GM06990 (cell line): ENCODE measurements around the gene MAP3K8.

Experiments
- DNase-seq: peaks from one replicate; pipeline ENCODE4 v3.0.0-alpha.2; 2011; ENCODE audit not compliant: insufficient read length; ENCODE audit errors: extremely low read depth
- H3K27me3 ChIP-seq: replicated peaks from 2 replicates; pipeline ENCODE4 v1.6.0; 2011; ENCODE audit warnings: low read length; ENCODE audit not compliant: control insufficient read depth, insufficient read depth
- H3K36me3 ChIP-seq: 2 replicates; pipeline ENCODE4 v1.5.1; 2011; ENCODE audit warnings: low read length; ENCODE audit not compliant: control insufficient read depth, insufficient read depth
- H3K4me3 ChIP-seq: replicated peaks from 2 replicates; pipeline ENCODE4 v1.5.1; 2011; ENCODE audit warnings: low read depth, mild to moderate bottlenecking, control low read depth, low read length
- TF ChIP-seq, protein P1 (sequence below): IDR thresholded peaks from 2 replicates; pipeline ENCODE4 v1.5.1; 2011; ENCODE audit warnings: low read length, control low read depth, mild to moderate bottlenecking, inconsistent platforms; ENCODE audit not compliant: insufficient read depth, poor library complexity, severe bottlenecking

Gene MAP3K8

DNA sequence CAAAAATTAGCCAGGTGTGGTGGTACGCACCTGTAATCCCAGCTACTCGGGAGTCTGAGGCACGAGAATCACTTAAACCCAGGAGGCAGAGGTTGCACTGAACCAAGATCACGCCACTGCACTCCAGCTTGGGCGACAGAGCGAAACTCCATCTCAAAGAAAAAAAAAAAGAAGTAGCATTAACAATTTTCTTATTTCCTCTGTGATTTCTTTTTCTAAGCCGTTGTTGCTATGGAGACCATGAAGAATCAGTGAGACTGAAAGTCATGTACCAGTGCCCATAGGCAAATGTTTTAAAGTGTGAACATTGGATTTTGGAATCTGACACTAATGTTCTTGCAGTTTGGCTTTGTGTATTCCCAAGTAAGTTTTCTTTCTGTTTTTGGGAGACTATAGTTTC, 18.4 kb upstream of the MAP3K8 start:
- H3K4me3 ChIP-seq = no peak overlapping the region
- peak; percentile 69 for DNase-seq
- no peaks in the 10 kb centered on the region for H3K36me3 ChIP-seq
- no peaks in the 10 kb centered on the region for H3K27me3 ChIP-seq
- TF ChIP-seq, protein P1, sequence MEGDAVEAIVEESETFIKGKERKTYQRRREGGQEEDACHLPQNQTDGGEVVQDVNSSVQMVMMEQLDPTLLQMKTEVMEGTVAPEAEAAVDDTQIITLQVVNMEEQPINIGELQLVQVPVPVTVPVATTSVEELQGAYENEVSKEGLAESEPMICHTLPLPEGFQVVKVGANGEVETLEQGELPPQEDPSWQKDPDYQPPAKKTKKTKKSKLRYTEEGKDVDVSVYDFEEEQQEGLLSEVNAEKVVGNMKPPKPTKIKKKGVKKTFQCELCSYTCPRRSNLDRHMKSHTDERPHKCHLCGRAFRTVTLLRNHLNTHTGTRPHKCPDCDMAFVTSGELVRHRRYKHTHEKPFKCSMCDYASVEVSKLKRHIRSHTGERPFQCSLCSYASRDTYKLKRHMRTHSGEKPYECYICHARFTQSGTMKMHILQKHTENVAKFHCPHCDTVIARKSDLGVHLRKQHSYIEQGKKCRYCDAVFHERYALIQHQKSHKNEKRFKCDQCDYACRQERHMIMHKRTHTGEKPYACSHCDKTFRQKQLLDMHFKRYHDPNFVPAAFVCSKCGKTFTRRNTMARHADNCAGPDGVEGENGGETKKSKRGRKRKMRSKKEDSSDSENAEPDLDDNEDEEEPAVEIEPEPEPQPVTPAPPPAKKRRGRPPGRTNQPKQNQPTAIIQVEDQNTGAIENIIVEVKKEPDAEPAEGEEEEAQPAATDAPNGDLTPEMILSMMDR = no peak

DNA sequence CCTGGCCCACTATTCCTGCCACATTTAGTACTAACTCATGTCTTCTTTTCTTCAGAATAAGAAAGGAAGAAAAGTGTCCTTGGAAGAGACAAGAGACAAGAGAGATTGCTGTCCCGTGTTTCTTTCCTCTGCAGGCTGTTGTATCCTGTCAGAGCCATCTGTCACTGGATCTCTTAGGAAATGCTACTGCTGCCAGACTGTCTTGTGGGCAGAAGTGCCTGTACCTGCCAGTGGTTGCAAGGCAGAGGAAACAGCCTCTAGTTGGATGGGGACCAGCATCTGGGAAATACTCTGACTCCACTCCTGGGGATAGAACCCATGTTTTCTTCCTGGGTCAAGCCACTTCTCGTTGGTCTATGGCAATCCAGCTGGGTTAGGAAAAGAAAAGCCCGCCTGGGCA, 16.7 kb upstream of the MAP3K8 start:
- TF ChIP-seq, protein P1 = no peak
- Histone ChIP-seq H3K4me3 (no peak overlapping the region), H3K36me3 (no peaks in the 10 kb centered on the region), H3K27me3 (no peaks in the 10 kb centered on the region)
- no peak for DNase-seq

DNA sequence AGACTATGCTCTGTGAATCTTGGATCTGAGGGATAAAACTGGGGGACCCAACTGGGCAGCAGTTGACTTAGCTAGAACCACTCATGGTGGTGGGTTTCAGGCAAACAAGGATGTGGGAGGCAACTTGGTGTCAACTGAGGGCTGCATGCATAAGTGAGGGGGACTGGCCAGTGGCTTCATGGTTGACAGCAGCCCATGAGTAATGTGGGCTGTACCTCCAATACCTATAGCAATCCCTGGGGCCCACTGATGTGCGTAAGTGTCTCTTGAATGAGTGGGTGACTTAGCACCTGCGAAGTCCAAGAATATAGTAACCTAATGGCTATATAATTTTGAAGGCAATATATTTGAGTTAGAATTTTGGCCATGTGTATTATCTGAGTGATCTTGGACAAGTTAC, 13.7 kb upstream of the MAP3K8 start:
- TF ChIP-seq, protein P1 = no peak
- DNase-seq = peak; percentile 60
- no peaks in the 10 kb centered on the region for H3K27me3 ChIP-seq

DNA sequence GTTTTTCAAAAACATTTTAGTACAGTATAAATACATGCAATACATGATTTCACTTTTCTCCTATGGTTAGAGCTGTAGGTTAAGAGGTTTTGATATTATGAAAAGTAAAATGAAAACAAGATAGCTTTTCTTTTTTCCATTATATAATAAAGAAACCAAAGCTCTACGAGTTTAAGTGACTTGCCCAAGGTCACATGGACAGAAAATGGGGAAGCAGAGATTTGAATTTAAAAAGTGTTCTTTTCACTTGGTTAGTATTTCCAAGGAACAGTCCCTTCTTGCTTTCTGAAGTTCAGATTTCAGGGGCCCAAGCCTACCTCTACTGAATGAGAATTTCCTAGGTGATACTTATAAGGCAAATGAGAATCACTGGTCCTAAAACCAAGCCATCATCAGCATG, 13.2 kb upstream of the MAP3K8 start:
- no peak for DNase-seq
- Histone ChIP-seq H3K36me3 (no peaks in the 10 kb centered on the region), H3K4me3 (no peak overlapping the region)

More for the DNA sequence above, 13.7 kb upstream of the MAP3K8 start:
- H3K36me3 ChIP-seq = no peaks in the 10 kb centered on the region
- H3K4me3 ChIP-seq = no peak overlapping the region

DNA sequence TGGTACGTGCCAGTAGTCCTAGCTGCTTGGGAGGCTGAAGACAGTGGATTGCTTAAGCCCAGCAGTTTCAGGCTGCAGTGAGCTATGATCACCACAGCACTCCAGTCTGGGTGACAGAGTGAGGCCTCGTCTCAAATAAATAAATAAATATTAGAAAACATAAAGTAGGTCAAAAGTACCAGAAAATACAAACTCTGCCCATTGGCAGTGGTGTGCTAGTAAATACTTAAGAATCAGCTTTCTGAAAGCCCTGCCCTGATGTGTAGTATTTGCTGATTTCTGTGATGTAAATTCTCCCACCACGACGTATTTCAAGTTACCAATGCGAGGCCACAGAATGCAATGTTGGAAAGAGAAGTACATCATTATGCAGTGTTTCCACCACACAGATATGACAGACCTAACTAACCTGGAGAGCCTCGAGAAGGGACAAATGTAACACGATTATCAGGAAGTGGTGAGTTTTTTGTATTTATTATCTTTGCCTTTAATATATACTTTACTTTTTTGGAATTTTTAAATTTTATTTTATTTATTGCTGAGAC, 11.8 kb upstream of the MAP3K8 start:
- no peaks in the 10 kb centered on the region for H3K27me3 ChIP-seq
- H3K36me3 ChIP-seq = no peaks in the 10 kb centered on the region
- TF ChIP-seq, protein P1 = no peak
- no peak for DNase-seq
- H3K4me3 ChIP-seq = no peak overlapping the region

More for the DNA sequence above, 13.2 kb upstream of the MAP3K8 start:
- TF ChIP-seq, protein P1 = no peak
- H3K27me3 ChIP-seq = no peaks in the 10 kb centered on the region
